Neuronal stem cell (in vitro differentiated cells): Measurements from ENCODE around the gene FAM241B.
A peak's percentile ranks its signal among the peaks of the same experiment; 100 is the strongest.

Experiments used
- DNase-seq: peaks from one replicate; pipeline ENCODE4 v3.0.0-alpha.2; 2013; ENCODE audit warnings: low spot score
- H2AFZ ChIP-seq: one replicate; pipeline ENCODE4 v1.6.1; 2013; ENCODE audit warnings: mild to moderate bottlenecking, low read length, inconsistent platforms
- H2AK5ac ChIP-seq: 2 replicates; pipeline ENCODE4 v1.6.1; 2013; ENCODE audit warnings: low read depth, mild to moderate bottlenecking, inconsistent platforms, low read length, moderate library complexity, mixed read lengths
- H2BK120ac ChIP-seq: 2 replicates; pipeline ENCODE4 v1.6.1; 2013; ENCODE audit warnings: low read depth, mild to moderate bottlenecking, inconsistent platforms, low read length, moderate library complexity, mixed read lengths
- H2BK12ac ChIP-seq: one replicate; pipeline ENCODE4 v1.6.1; 2013; ENCODE audit warnings: low read length, inconsistent platforms
- H2BK15ac ChIP-seq: 2 replicates; pipeline ENCODE4 v1.6.1; 2013; ENCODE audit warnings: mild to moderate bottlenecking, low read length, inconsistent platforms, mixed read lengths
- H2BK5ac ChIP-seq: one replicate; pipeline ENCODE4 v1.6.1; 2013; ENCODE audit warnings: inconsistent platforms, mild to moderate bottlenecking, low read length, moderate library complexity
- H3K14ac ChIP-seq: one replicate; pipeline ENCODE4 v1.6.1; 2013; ENCODE audit warnings: low read length, inconsistent platforms
- H3K18ac ChIP-seq: 2 replicates; pipeline ENCODE4 v1.6.1; 2013; ENCODE audit warnings: low read length, inconsistent platforms
- H3K23ac ChIP-seq: 2 replicates; pipeline ENCODE4 v1.6.1; 2013; ENCODE audit warnings: low read depth, mild to moderate bottlenecking, mixed read lengths, low read length, inconsistent platforms; ENCODE audit not compliant: poor library complexity
- H3K27ac ChIP-seq: replicated peaks from 3 replicates; pipeline ENCODE4 v1.5.1; 2013; ENCODE audit warnings: low read length, inconsistent platforms
- H3K27me3 ChIP-seq, 3 experiments: 2 replicates each; pipeline ENCODE4 v1.6.1; 2013; ENCODE audit warnings: low read length in 3 of 3, mild to moderate bottlenecking in 2 of 3, inconsistent platforms in 1 of 3, low read depth in 1 of 3, mixed read lengths in 1 of 3, moderate library complexity in 1 of 3; ENCODE audit not compliant: control insufficient read depth in 3 of 3, insufficient read depth in 3 of 3
- H3K36me3 ChIP-seq, 2 donors: replicated peaks in 1 of 2; 2 replicates each; pipeline ENCODE4 v1.6.1; 2013; ENCODE audit warnings: low read length in 2 of 2; ENCODE audit not compliant: control insufficient read depth in 2 of 2, insufficient read depth in 2 of 2
- H3K4ac ChIP-seq: 2 replicates; pipeline ENCODE4 v1.6.1; 2013; ENCODE audit warnings: inconsistent platforms, mild to moderate bottlenecking, low read length, moderate library complexity
- H3K4me1 ChIP-seq, 2 donors: 1 replicate in 1 of 2; 2 replicates in 1 of 2; pipeline ENCODE4 v1.6.1; 2013; ENCODE audit warnings: low read length in 2 of 2, low read depth in 1 of 2; ENCODE audit not compliant: control insufficient read depth in 2 of 2, insufficient read depth in 1 of 2
- H3K4me2 ChIP-seq: one replicate; pipeline ENCODE4 v1.6.1; 2013; ENCODE audit warnings: mild to moderate bottlenecking, low read length, inconsistent platforms; ENCODE audit not compliant: insufficient read depth, poor library complexity, severe bottlenecking
- H3K4me3 ChIP-seq, 2 donors: 2 replicates each; pipeline ENCODE4 v1.5.1; 2013; ENCODE audit warnings: low read length in 2 of 2, mild to moderate bottlenecking in 2 of 2, inconsistent platforms in 1 of 2, moderate library complexity in 1 of 2
- H3K79me1 ChIP-seq: one replicate; pipeline ENCODE4 v1.6.1; 2013; ENCODE audit warnings: low read depth, mild to moderate bottlenecking, inconsistent platforms, low read length, moderate library complexity
- H3K9ac ChIP-seq: one replicate; pipeline ENCODE4 v1.6.1; 2013; ENCODE audit warnings: mild to moderate bottlenecking, low read depth, low read length, inconsistent platforms; ENCODE audit not compliant: poor library complexity
- H3K9me3 ChIP-seq, 2 donors: replicated peaks in 1 of 2; 2 replicates each; pipeline versions ENCODE3 to v1.6.1; 2013; ENCODE audit warnings: low read length in 2 of 2, mild to moderate bottlenecking in 2 of 2, inconsistent platforms in 1 of 2, low read depth in 1 of 2, mixed read lengths in 1 of 2, moderate library complexity in 1 of 2; ENCODE audit not compliant: control insufficient read depth in 2 of 2, insufficient read depth in 1 of 2
- H4K8ac ChIP-seq: one replicate; pipeline ENCODE4 v1.6.1; 2013; ENCODE audit warnings: low read depth, mild to moderate bottlenecking, inconsistent platforms, low read length, moderate library complexity
- H4K91ac ChIP-seq: one replicate; pipeline ENCODE4 v1.6.1; 2013; ENCODE audit warnings: low read length, low read depth, mild to moderate bottlenecking, inconsistent platforms; ENCODE audit not compliant: poor library complexity
- WGBS, 2 donors: extraction: QIAGEN DNeasy Blood & Tissue Kit; methylation state at CpG; one replicate each; pipeline ENCODE4 v1.1.7; 2013; ENCODE audit warnings: missing lambda C conversion rate in 2 of 2, mixed read lengths in 1 of 2; ENCODE audit not compliant: insufficient read length in 2 of 2, insufficient replicate concordance in 1 of 2; ENCODE audit errors: extremely low coverage in 2 of 2; 5-methylcytosine and 5-hydroxymethylcytosine counted together

Gene FAM241B

DNA sequence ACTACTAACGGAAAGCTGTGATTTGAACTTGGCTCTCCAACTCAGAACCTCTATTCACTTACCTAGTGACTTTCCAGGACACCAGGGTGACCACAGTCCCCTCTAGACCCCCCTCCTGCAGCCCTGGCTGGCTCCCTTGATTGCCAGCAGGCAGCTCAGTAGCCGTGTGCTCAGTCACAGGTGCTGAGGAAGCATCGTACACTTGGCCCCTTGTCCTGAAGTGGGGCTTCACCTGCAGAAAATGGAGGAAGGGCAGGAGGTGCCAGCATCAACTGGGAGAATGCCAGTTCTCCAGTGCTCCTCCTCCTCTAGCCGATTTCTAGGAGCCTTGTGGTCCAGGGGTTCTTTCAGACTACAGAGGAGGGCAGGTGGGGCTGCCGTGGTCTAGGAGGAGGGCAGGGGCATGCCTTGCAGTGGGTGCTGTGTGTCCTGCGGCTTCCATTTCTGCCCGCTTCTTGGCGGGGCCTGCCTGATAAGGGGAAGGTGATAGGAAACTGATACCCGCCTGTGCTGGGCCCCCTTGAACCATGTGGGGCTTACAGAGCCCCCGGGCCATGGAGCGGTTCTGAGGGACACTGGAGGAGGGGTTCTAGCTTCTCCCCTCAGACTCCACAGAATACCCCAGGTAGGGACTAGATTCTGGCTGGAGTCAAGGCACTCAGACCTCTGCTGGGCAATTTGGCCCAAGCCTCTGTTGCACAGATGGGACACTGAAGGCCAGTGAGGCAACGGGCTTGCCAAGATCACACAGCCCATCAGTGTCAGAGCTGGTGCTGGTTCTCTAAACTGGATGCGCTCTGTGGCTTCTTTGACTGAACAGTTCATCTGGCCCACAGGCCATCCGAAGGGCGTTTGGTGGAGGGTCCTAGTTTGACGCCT is 14.0 kb downstream of the FAM241B start:
- no peak overlapping the region for H2BK120ac ChIP-seq
- H3K27me3 ChIP-seq, result no peaks in the 10 kb centered on the region
- H4K91ac ChIP-seq, result no peak overlapping the region
- peak overlapping the region; percentile 40 for H2BK15ac ChIP-seq
- H3K36me3 ChIP-seq, result no peaks in the 10 kb centered on the region
- no peak overlapping the region for H2AFZ ChIP-seq
- no CpG with 5 or more reads among the region's 16 CpGs for whole genome bisulfite sequencing, 2 donors
- H3K23ac ChIP-seq, result no peak overlapping the region
- H2BK12ac ChIP-seq, result no peak overlapping the region
- H2AK5ac ChIP-seq, result no peak overlapping the region
- H3K9me3 ChIP-seq, result no peaks in the 10 kb centered on the region
- no peak overlapping the region for H3K9ac ChIP-seq
- H3K4me2 ChIP-seq, result no peak overlapping the region
- no peaks in the 10 kb centered on the region for H3K79me1 ChIP-seq
- no peak overlapping the region for H3K14ac ChIP-seq
- H3K18ac ChIP-seq, result peak overlapping the region; percentile 83
- peaks cover 9 to 29% of the 10 kb centered on the region in 2 donors for H3K4me1 ChIP-seq
- H3K4ac ChIP-seq, result no peak overlapping the region
- H2BK5ac ChIP-seq, result no peak overlapping the region
- H3K27ac ChIP-seq, result no peak overlapping the region
- H3K4me3 ChIP-seq, result no peak overlapping the region
- no peak overlapping the region for H4K8ac ChIP-seq
- DNase-seq, result no peak

DNA sequence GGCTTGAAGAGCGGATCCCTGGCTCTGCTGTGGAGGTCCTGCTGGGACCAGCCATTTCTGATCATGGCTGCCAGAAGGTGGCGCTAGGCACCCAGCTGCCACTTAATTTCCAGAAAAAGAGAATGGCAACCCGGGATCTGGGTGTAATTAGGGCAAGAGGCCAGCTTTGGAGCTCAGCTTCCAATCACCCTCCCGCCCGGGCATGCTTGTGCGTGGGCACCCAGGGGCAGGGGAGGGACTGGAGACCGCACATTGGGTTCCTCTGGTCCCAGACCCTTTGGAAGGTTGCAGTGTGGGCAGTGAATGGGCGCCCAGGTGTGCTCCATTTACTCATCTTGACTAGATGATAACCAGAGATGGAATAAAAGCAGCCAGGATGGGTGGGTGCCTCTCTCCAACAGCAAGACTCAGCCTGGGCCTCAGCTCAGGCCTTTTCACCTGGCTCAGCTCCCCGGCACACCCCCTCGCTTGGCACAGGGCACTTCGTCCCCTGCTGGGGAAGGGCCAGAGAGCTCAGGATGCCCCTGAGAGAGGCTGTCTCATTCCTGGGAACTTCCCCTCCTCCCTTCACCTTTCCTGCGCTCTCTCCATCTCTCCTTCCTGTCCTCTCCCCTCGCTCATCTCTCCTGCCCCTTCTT is 14.7 kb downstream of the FAM241B start:
- H3K27ac ChIP-seq, result no peak overlapping the region
- peak overlapping the region; percentile 43 for H2BK12ac ChIP-seq
- H3K79me1 ChIP-seq, result no peaks in the 10 kb centered on the region
- no peak overlapping the region for H2BK5ac ChIP-seq
- H3K4me3 ChIP-seq, result no peak overlapping the region
- no peak overlapping the region for H2AFZ ChIP-seq
- no peak overlapping the region for H3K4ac ChIP-seq
- H3K27me3 ChIP-seq, result no peaks in the 10 kb centered on the region
- no peak overlapping the region for H4K91ac ChIP-seq
- H3K18ac ChIP-seq, result no peak overlapping the region
- peak overlapping the region; percentile 35 for H2AK5ac ChIP-seq
- no peak overlapping the region for H3K4me2 ChIP-seq
- peak; percentile 63 for DNase-seq
- no peak overlapping the region for H3K14ac ChIP-seq
- no peak overlapping the region for H2BK120ac ChIP-seq
- peaks cover 9 to 35% of the 10 kb centered on the region in 2 donors for H3K4me1 ChIP-seq
- peak overlapping the region; percentile 38 for H3K23ac ChIP-seq
- peak overlapping the region; percentile 12 for H2BK15ac ChIP-seq
- no CpG with 5 or more reads among the region's 13 CpGs for WGBS, 2 donors
- no peaks in the 10 kb centered on the region for H3K9me3 ChIP-seq
- H3K36me3 ChIP-seq, result no peaks in the 10 kb centered on the region
- no peak overlapping the region for H3K9ac ChIP-seq
- no peak overlapping the region for H4K8ac ChIP-seq

DNA sequence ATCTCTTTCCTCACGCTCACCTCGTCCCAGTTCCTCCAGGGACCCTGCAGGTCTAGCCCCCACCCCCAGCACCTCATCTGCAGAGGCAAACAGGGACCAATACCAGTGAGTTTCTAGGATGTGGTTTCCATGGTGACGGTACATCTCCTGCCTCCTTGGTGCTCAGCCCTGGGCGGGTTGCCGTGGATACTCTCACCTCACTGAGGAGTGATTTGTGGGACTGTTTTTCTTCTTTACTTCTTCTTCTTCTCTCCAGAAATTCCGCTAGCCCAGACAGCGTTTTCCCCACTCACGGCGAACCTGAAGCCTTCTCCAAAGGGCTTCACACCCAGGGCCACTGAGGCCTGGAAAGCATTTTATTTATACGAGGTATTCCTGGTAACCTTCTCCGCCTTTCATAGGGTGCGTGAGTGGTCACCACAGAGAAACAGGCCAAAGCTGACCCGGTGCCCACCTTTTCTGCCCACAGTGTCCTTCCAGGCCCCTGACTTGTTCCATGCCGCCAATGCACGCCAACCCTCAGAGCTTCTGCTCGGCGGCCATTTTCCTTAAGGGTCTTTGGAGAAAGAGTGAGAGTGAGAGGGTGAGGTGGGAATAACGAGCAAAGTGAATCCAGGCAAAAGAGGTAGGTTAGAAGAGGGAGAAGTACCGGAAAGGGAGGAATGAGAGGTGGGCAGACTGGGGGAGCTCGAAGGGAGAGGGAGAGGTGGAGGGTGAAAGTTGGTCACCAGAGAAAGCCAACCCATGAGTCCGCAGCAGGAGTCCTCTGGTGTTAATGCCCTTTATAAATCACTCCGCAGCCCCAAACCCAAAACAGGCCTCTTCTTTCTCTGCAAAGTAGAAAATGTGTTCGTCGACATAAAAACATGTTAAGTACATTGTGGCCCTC is 15.5 kb downstream of the FAM241B start:
- Histone ChIP-seq H3K9me3 (no peaks in the 10 kb centered on the region), H3K36me3 (no peaks in the 10 kb centered on the region), H4K91ac (no peak overlapping the region), H2BK12ac (peak overlapping the region; percentile 43), H3K18ac (peak overlapping the region; percentile 38), H4K8ac (no peak overlapping the region), H2AK5ac (peak overlapping the region; percentile 35), H3K14ac (no peak overlapping the region), H2AFZ (peak overlapping the region; percentile 50), H3K23ac (peak overlapping the region; percentile 38), H3K4me1 (peaks cover 9 to 40% of the 10 kb centered on the region in 2 donors), H3K4me2 (no peak overlapping the region), H3K27me3 (no peaks in the 10 kb centered on the region), H2BK15ac (peak overlapping the region; percentile 12), H3K4me3 (no peak overlapping the region), H3K4ac (no peak overlapping the region), H3K79me1 (no peaks in the 10 kb centered on the region), H3K9ac (no peak overlapping the region), H2BK5ac (no peak overlapping the region), H2BK120ac (no peak overlapping the region), H3K27ac (no peak overlapping the region)
- no peak for DNase-seq
- no CpG with 5 or more reads among the region's 24 CpGs for WGBS, 2 donors
